Endothelial cell of umbilical vein (primary cell): ENCODE results near the gene MALRD1. TPM values are rescaled to one million over a fixed set of nuclear protein-coding genes. Genes with fewer than 3 reads are reported as not detected.

Experiments used
- BruUV-seq: library from RNA; stranded (reverse); fragments of 400-500 nt; replicated peaks from 2 replicates; lab custom pipeline; 2021; lab: Mats Ljungman, UMichigan
- CTCF ChIA-PET: fragments of 300-600, 350-600 bp; sonication (Branson Sonifier 250); formaldehyde crosslinking; loops from one replicate; lab custom pipeline; 2021; ENCODE audit warnings: antibody characterized with exemption, inconsistent platforms; lab: Charles Lee
- POLR2A ChIA-PET: fragments of 300-600, 350-600 bp; sonication (Branson Sonifier 250); formaldehyde crosslinking; loops from one replicate; lab custom pipeline; 2021; ENCODE audit warnings: antibody characterized with exemption, inconsistent platforms; lab: Charles Lee
- DNase-seq: peaks from one replicate; pipeline ENCODE4 v3.0.0-alpha.2; 2011; ENCODE audit warnings: low read depth, low spot score
- FAIRE-seq: peaks from 2 replicates; lab custom pipeline; 2011; peaks lifted over from hg19 to GRCh38; lab: Jason Lieb, UNC
- H2AFZ ChIP-seq: 2 replicates; pipeline ENCODE4 v1.6.0; 2012; ENCODE audit warnings: low read depth, low read length, control low read depth, inconsistent platforms
- H3K27ac ChIP-seq: 2 replicates; pipeline ENCODE4 v1.5.1; 2011; ENCODE audit warnings: low read depth, mild to moderate bottlenecking, control low read depth, low read length, moderate library complexity; ENCODE audit not compliant: insufficient read depth
- H3K27me3 ChIP-seq, 2 experiments: 2 replicates each; pipeline versions ENCODE4 v1.6.0 to v1.6.1; 2011; ENCODE audit warnings: low read length in 2 of 2, mixed read lengths in 1 of 2; ENCODE audit not compliant: control insufficient read depth in 2 of 2, insufficient read depth in 2 of 2
- H3K36me3 ChIP-seq, 2 experiments: 2 replicates in 1 of 2; 3 replicates in 1 of 2; pipeline ENCODE4 v1.5.1; 2011; ENCODE audit warnings: low read length in 2 of 2, mild to moderate bottlenecking in 1 of 2, moderate library complexity in 1 of 2; ENCODE audit not compliant: control insufficient read depth in 2 of 2, insufficient read depth in 2 of 2; ENCODE audit errors: extremely low read depth in 1 of 2
- H3K4me1 ChIP-seq: 3 replicates; pipeline ENCODE4 v1.5.1; 2011; ENCODE audit warnings: mild to moderate bottlenecking, low read length; ENCODE audit not compliant: control insufficient read depth, insufficient read depth; ENCODE audit errors: extremely low read depth
- H3K4me2 ChIP-seq: 2 replicates; pipeline ENCODE4 v1.6.1; 2011; ENCODE audit warnings: low read length, control low read depth, mixed read lengths; ENCODE audit not compliant: insufficient read depth
- H3K4me3 ChIP-seq, 3 experiments: fragments of 200-600 bp in 1 of 3; sonication (generic), shearing (Covaris generic) in 1 of 3; replicated peaks in 1 of 3; 2 replicates each; pipeline ENCODE4 v1.5.1; 2011 to 2016; ENCODE audit warnings: control low read depth in 3 of 3, low read length in 3 of 3, mild to moderate bottlenecking in 2 of 3, inconsistent platforms in 1 of 3, low read depth in 1 of 3, moderate library complexity in 1 of 3; ENCODE audit not compliant: insufficient read depth in 1 of 3
- H3K79me2 ChIP-seq: 2 replicates; pipeline ENCODE4 v1.6.0; 2012; ENCODE audit warnings: low read length, inconsistent platforms; ENCODE audit not compliant: control insufficient read depth, insufficient read depth
- H3K9ac ChIP-seq: replicated peaks from 2 replicates; pipeline ENCODE3; 2011; ENCODE audit warnings: low read length, control low read depth; ENCODE audit not compliant: insufficient read depth; ENCODE audit errors: extremely low read depth
- H3K9me1 ChIP-seq: replicated peaks from 3 replicates; pipeline ENCODE4 v1.6.0; 2011; ENCODE audit warnings: mild to moderate bottlenecking, low read length; ENCODE audit not compliant: control insufficient read depth, insufficient read depth; ENCODE audit errors: extremely low read depth
- H3K9me3 ChIP-seq: replicated peaks from 2 replicates; pipeline ENCODE4 v1.5.1; 2012; ENCODE audit warnings: low read length, inconsistent platforms; ENCODE audit not compliant: control insufficient read depth, insufficient read depth
- H4K20me1 ChIP-seq: replicated peaks from 2 replicates; pipeline ENCODE3; 2011; ENCODE audit warnings: mild to moderate bottlenecking, low read length; ENCODE audit not compliant: control insufficient read depth, insufficient read depth; ENCODE audit errors: extremely low read depth
- EZH2 ChIP-seq: IDR thresholded peaks from 2 replicates; pipeline ENCODE4 v1.6.1; 2012; ENCODE audit warnings: borderline replicate concordance, low read depth, mild to moderate bottlenecking, moderate library complexity, low read length, inconsistent platforms; ENCODE audit not compliant: severe bottlenecking
- FOS ChIP-seq: IDR thresholded peaks from 2 replicates; pipeline ENCODE4 v1.6.1; 2011; ENCODE audit warnings: mild to moderate bottlenecking, low read length, moderate library complexity, borderline replicate concordance; ENCODE audit not compliant: insufficient read depth
- GATA2 ChIP-seq: IDR thresholded peaks from 2 replicates; pipeline ENCODE4 v1.7.0; 2011; ENCODE audit warnings: low read depth, mild to moderate bottlenecking, moderate library complexity, mixed read lengths, low read length; ENCODE audit not compliant: insufficient read length, insufficient read depth
- JUN ChIP-seq: IDR thresholded peaks from 2 replicates; pipeline ENCODE4 v1.6.1; 2011; ENCODE audit warnings: borderline replicate concordance, low read depth; ENCODE audit not compliant: insufficient read length, insufficient read depth
- MYC ChIP-seq: IDR thresholded peaks from one replicate; pipeline ENCODE4 v1.6.1; 2011; ENCODE audit warnings: mild to moderate bottlenecking, low read depth, low read length
- POLR2A ChIP-seq: IDR thresholded peaks from 2 replicates; pipeline ENCODE4 v1.6.1; 2012; ENCODE audit warnings: low read depth, mild to moderate bottlenecking, control low read depth, low read length
- POLR2AphosphoS5 ChIP-seq: IDR thresholded peaks from 2 replicates; pipeline ENCODE4 v1.6.1; 2012; ENCODE audit warnings: low read depth, mild to moderate bottlenecking, control low read depth, low read length, moderate library complexity; ENCODE audit not compliant: insufficient read depth
- dilution Hi-C: fragments of 300-500 bp; cut with MboI; formaldehyde crosslinking; loops from one replicate; pipeline ENCODE4 v1.15.0; 2019; ENCODE audit warnings: low sequenced_read_pairs; ENCODE audit not compliant: extremely low pct_ligation_motif_present
- intact Hi-C: fragments of 100-400 bp; cut with micrococcal nuclease; formaldehyde crosslinking; loops from one replicate; pipeline ENCODE4 v1.10.0; 2022
- polyA plus RNA-seq, 4 experiments: library from polyadenylated mRNA; depleted of rRNA in 3 of 4; stranded (reverse) in 3 of 4; unstranded in 1 of 4; fragments of >200 nt; gene quantifications; 2 replicates each; pipeline versions ENCODE4 v1.2.1 to v1.2.3, GENCODE V29; 2011 to 2012; ENCODE audit warnings: missing spikeins in 1 of 4
- total RNA-seq: library from RNA; stranded (reverse); gene quantifications from 2 replicates; pipeline ENCODE4 v1.2.3, GENCODE V29; 2021
- TF ChIP-seq, protein P1 (sequence below), 2 donors: IDR thresholded peaks; 1 replicate in 1 of 2; 2 replicates in 1 of 2; pipeline ENCODE4 v1.5.1; 2011; ENCODE audit warnings: low read length in 2 of 2, mild to moderate bottlenecking in 2 of 2, moderate library complexity in 2 of 2, control low read depth in 1 of 2, inconsistent platforms in 1 of 2, low read depth in 1 of 2; ENCODE audit not compliant: insufficient read depth in 1 of 2; ENCODE audit errors: extremely low read depth in 1 of 2
- TF ChIP-seq, protein P2 (sequence below): IDR thresholded peaks from 2 replicates; pipeline ENCODE4 v1.6.1; 2011; ENCODE audit not compliant: insufficient read depth, insufficient read length

The MALRD1 gene
- total and polyA plus RNA-seq, 2 donors (not counting 3 experiments of a cell fraction or from before 2014, with no cell fraction given) = not detected

DNA sequence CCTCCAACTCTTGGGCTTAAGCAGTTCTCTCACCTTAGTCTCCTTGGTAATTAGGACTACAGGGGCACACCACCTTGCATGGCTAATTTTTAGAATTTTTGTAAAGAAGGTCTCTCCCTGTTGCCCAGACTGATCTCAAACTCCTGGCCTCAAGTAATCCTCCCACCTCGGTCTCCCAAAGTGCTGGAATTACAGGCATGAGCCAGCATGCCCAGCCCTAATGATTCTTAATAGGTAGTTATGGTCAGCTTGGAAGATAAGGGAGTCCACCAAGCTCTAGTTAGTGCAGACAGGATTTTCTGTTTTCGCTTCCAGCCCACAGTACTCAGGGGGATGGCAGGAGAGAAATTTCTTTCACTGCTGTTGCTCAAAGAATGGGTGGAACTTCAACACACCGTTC lies 639.7 kb downstream of the MALRD1 start:
- H3K9ac ChIP-seq = no peak overlapping the region
- no peaks in the 10 kb centered on the region for H3K4me1 ChIP-seq
- H2AFZ ChIP-seq = no peak overlapping the region
- TF ChIP-seq MYC = no peak
- TF ChIP-seq, protein P1, sequence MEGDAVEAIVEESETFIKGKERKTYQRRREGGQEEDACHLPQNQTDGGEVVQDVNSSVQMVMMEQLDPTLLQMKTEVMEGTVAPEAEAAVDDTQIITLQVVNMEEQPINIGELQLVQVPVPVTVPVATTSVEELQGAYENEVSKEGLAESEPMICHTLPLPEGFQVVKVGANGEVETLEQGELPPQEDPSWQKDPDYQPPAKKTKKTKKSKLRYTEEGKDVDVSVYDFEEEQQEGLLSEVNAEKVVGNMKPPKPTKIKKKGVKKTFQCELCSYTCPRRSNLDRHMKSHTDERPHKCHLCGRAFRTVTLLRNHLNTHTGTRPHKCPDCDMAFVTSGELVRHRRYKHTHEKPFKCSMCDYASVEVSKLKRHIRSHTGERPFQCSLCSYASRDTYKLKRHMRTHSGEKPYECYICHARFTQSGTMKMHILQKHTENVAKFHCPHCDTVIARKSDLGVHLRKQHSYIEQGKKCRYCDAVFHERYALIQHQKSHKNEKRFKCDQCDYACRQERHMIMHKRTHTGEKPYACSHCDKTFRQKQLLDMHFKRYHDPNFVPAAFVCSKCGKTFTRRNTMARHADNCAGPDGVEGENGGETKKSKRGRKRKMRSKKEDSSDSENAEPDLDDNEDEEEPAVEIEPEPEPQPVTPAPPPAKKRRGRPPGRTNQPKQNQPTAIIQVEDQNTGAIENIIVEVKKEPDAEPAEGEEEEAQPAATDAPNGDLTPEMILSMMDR (IDR thresholded peaks at IDR 0.05; ENCODE audit: extremely low read depth in 1 of 2, insufficient read depth in 1 of 2, low read depth in 1 of 2, low read length in 2 of 2) = no peak
- TF ChIP-seq FOS = no peak
- TF ChIP-seq POLR2A = no peak
- TF ChIP-seq, protein P2, sequence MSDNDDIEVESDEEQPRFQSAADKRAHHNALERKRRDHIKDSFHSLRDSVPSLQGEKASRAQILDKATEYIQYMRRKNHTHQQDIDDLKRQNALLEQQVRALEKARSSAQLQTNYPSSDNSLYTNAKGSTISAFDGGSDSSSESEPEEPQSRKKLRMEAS = no peak
- no peak for TF ChIP-seq JUN
- no peak for TF ChIP-seq GATA2
- TF ChIP-seq POLR2AphosphoS5 = no peak
- TF ChIP-seq EZH2 = no peak
- CTCF ChIA-PET = no interaction called here
- DNase-seq (no peak), FAIRE-seq (no peak)
- no peaks in the 10 kb centered on the region for H3K9me1 ChIP-seq
- H3K36me3 ChIP-seq = no peaks in the 10 kb centered on the region
- no peak overlapping the region for H3K4me3 ChIP-seq
- no peaks in the 10 kb centered on the region for H3K27me3 ChIP-seq
- H3K9me3 ChIP-seq = no peaks in the 10 kb centered on the region
- BruUV-seq = no TSS peak
- intact Hi-C loops = no loop called here
- no peak overlapping the region for H3K27ac ChIP-seq
- no peaks in the 10 kb centered on the region for H3K79me2 ChIP-seq
- H3K4me2 ChIP-seq = no peak overlapping the region
- POLR2A ChIA-PET = no interaction called here
- no peaks in the 10 kb centered on the region for H4K20me1 ChIP-seq
- dilution Hi-C loops = no loop called here
